ENCODE data around the gene ATP10A. TPM values are rescaled to one million over a fixed set of nuclear protein-coding genes. Genes with fewer than 3 reads are reported as not detected.

ATP10A gene
- total RNA-seq, 1 experiment from 2014 or later = 2.1 TPM

DNA sequence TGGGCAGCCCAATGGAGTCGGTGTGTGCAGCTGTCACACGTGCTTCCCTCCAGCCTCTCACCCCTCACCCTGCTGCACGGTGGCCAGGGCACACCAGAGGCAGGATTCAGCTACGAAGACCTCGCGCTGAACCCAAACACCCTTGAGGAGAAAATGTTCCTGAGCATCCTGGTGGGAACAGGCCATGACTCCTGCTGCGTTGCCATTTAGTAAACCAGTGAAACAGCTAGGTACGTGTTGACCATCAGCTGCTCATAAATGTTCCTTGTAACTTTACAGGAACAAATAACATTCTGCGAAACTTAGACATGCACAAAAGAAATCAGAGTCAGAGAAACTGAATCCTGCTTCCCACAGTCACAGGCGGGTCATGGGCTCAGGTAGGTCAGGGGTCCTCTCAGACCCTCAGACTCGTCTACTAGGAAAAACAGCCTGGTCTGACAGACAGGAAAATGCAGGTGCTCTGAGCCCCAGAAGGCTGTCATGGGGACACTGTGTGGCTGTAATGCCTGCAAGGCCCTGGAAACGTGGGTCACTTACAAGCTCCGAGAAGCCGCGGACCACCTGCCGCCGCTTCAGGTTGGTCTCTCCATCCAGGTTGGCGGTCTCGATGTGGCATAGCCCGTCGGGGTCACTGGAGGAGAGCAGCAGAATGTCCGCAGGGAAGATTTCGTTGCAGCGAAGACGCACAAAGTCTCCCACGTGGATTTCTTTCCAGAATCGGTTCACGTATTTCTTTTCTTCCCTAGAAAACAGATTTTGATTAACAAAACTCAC lies 82.5 kb downstream of the ATP10A start (continued):
- TF ChIP-seq, protein P1, sequence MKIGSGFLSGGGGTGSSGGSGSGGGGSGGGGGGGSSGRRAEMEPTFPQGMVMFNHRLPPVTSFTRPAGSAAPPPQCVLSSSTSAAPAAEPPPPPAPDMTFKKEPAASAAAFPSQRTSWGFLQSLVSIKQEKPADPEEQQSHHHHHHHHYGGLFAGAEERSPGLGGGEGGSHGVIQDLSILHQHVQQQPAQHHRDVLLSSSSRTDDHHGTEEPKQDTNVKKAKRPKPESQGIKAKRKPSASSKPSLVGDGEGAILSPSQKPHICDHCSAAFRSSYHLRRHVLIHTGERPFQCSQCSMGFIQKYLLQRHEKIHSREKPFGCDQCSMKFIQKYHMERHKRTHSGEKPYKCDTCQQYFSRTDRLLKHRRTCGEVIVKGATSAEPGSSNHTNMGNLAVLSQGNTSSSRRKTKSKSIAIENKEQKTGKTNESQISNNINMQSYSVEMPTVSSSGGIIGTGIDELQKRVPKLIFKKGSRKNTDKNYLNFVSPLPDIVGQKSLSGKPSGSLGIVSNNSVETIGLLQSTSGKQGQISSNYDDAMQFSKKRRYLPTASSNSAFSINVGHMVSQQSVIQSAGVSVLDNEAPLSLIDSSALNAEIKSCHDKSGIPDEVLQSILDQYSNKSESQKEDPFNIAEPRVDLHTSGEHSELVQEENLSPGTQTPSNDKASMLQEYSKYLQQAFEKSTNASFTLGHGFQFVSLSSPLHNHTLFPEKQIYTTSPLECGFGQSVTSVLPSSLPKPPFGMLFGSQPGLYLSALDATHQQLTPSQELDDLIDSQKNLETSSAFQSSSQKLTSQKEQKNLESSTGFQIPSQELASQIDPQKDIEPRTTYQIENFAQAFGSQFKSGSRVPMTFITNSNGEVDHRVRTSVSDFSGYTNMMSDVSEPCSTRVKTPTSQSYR (CRISPR knock-in tag; IDR thresholded peaks at IDR 0.05) = no peak
- TF ChIP-seq HMGA2 (CRISPR knock-in tag; IDR thresholded peaks at IDR 0.05) = no peak

DNA sequence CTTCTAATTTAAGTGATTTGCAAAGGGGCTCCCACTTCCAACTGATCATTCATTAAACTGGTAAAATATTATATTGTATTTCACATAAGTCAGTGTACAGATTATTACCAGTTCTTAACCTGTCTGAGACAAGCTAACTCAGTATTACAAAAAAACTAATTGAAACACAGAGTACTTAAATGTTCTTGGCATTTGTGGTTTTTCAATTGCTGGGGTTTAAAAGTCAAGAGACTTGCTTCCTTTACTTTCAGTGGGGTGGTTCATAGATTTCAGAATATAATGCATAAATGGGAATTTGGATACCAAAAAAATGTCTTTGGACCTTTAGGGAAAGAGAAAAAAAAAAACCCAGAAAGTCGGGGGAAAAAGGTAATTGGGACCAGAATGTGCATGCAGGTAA lies 85.0 kb downstream of the ATP10A start:
- ChIA-PET CTCF (no interaction called here), POLR2A (no interaction called here)
- Mint-ChIP-seq H3K27me3 (ENCODE audit: low read depth) (no peaks in the 10 kb centered on the region), H3K27ac (no peak overlapping the region), H3K36me3 (no peaks in the 10 kb centered on the region), H3K4me1 (peaks cover 33% of the 10 kb centered on the region), H3K9me3 (no peaks in the 10 kb centered on the region), H3K4me3 (no peak overlapping the region)
- ATAC-seq (no peak), DNase-seq (ENCODE audit: low spot score) (no peak)
- TF ChIP-seq EMX1 (CRISPR knock-in tag; IDR thresholded peaks at IDR 0.05) (no peak), TEAD1 (CRISPR knock-in tag; IDR thresholded peaks at IDR 0.05) (no peak), OVOL2 (CRISPR knock-in tag; IDR thresholded peaks at IDR 0.05; ENCODE audit: borderline replicate concordance) (no peak), NFYB (CRISPR knock-in tag; conservative IDR thresholded peaks at IDR 0.05; ENCODE audit: low read depth) (no peak)
- TF ChIP-seq, protein P2, sequence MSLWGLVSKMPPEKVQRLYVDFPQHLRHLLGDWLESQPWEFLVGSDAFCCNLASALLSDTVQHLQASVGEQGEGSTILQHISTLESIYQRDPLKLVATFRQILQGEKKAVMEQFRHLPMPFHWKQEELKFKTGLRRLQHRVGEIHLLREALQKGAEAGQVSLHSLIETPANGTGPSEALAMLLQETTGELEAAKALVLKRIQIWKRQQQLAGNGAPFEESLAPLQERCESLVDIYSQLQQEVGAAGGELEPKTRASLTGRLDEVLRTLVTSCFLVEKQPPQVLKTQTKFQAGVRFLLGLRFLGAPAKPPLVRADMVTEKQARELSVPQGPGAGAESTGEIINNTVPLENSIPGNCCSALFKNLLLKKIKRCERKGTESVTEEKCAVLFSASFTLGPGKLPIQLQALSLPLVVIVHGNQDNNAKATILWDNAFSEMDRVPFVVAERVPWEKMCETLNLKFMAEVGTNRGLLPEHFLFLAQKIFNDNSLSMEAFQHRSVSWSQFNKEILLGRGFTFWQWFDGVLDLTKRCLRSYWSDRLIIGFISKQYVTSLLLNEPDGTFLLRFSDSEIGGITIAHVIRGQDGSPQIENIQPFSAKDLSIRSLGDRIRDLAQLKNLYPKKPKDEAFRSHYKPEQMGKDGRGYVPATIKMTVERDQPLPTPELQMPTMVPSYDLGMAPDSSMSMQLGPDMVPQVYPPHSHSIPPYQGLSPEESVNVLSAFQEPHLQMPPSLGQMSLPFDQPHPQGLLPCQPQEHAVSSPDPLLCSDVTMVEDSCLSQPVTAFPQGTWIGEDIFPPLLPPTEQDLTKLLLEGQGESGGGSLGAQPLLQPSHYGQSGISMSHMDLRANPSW (CRISPR knock-in tag; conservative IDR thresholded peaks at IDR 0.05; ENCODE audit: low read depth) = no peak
- TF ChIP-seq, protein P1 (CRISPR knock-in tag; IDR thresholded peaks at IDR 0.05) = no peak
- TF ChIP-seq, protein P3, sequence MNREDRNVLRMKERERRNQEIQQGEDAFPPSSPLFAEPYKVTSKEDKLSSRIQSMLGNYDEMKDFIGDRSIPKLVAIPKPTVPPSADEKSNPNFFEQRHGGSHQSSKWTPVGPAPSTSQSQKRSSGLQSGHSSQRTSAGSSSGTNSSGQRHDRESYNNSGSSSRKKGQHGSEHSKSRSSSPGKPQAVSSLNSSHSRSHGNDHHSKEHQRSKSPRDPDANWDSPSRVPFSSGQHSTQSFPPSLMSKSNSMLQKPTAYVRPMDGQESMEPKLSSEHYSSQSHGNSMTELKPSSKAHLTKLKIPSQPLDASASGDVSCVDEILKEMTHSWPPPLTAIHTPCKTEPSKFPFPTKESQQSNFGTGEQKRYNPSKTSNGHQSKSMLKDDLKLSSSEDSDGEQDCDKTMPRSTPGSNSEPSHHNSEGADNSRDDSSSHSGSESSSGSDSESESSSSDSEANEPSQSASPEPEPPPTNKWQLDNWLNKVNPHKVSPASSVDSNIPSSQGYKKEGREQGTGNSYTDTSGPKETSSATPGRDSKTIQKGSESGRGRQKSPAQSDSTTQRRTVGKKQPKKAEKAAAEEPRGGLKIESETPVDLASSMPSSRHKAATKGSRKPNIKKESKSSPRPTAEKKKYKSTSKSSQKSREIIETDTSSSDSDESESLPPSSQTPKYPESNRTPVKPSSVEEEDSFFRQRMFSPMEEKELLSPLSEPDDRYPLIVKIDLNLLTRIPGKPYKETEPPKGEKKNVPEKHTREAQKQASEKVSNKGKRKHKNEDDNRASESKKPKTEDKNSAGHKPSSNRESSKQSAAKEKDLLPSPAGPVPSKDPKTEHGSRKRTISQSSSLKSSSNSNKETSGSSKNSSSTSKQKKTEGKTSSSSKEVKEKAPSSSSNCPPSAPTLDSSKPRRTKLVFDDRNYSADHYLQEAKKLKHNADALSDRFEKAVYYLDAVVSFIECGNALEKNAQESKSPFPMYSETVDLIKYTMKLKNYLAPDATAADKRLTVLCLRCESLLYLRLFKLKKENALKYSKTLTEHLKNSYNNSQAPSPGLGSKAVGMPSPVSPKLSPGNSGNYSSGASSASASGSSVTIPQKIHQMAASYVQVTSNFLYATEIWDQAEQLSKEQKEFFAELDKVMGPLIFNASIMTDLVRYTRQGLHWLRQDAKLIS (CRISPR knock-in tag; IDR thresholded peaks at IDR 0.05; ENCODE audit: borderline replicate concordance) = no peak
- TF ChIP-seq, protein P4, sequence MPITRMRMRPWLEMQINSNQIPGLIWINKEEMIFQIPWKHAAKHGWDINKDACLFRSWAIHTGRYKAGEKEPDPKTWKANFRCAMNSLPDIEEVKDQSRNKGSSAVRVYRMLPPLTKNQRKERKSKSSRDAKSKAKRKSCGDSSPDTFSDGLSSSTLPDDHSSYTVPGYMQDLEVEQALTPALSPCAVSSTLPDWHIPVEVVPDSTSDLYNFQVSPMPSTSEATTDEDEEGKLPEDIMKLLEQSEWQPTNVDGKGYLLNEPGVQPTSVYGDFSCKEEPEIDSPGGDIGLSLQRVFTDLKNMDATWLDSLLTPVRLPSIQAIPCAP (CRISPR knock-in tag; IDR thresholded peaks at IDR 0.05) = no peak

All from WTC11 (cell line).